GM18508 (cell line): ENCODE data around the gene NFKBIE.
"Not testable (repeated sequence)": the region's sequence is repeated elsewhere in the genome, so short reads cannot be mapped to it uniquely, and the experiment has no call there.

Experiments
- ATAC-seq: cut with Tn5 transposase; IDR thresholded peaks from one replicate; pipeline ENCODE4 v1.9.1; 2021; ENCODE audit warnings: moderate number of reproducible peaks; ENCODE audit not compliant: insufficient read depth, unreplicated experiment

Gene NFKBIE

GRCh38 chr6:44247338-44248302 lies 17.7 kb downstream of the NFKBIE start:
- no peak for ATAC-seq

- ATAC-seq, result peak; percentile 73
Measured at GRCh38 chr6:44246663-44247337, 18.6 kb downstream of the NFKBIE start, which contains the start of gene HSP90AB1. Gene HSP90AB1, plus strand, starts transcription at chr6:44247101. Its CDS starts 1,529 bp downstream, at chr6:44248630.

GRCh38 chr6:44245912-44246662 lies 19.3 kb downstream of the NFKBIE start:
- peak; percentile 30 for ATAC-seq

- ATAC-seq, result no peak
Measured at GRCh38 chr6:44245391-44245911, 19.9 kb downstream of the NFKBIE start.

DNA sequence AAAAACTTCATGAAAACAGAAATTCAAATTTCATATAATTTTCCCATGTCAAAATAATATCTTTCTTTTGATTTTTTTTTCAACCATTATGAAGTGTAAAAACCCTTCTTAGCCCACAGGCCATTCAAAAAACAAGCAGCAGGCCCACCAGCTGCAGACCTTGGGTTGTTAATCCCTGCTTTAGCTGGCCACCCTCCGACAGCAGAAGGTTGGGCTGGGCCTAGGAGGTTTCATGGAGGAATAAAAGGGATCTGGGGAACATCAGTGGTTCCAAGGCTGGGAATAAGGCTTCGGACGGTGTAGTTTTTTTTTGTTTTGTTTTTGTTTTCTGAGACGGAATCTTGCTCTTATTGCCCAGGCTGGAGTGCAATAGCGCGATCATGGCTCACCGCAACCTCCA lies 22.0 kb downstream of the NFKBIE start:
- no peak for ATAC-seq

- no peak for ATAC-seq
Measured at GRCh38 chr6:44238687-44239350, 26.5 kb downstream of the NFKBIE start.

GRCh38 chr6:44237813-44238433 lies 27.4 kb downstream of the NFKBIE start:
- no peak for ATAC-seq

DNA sequence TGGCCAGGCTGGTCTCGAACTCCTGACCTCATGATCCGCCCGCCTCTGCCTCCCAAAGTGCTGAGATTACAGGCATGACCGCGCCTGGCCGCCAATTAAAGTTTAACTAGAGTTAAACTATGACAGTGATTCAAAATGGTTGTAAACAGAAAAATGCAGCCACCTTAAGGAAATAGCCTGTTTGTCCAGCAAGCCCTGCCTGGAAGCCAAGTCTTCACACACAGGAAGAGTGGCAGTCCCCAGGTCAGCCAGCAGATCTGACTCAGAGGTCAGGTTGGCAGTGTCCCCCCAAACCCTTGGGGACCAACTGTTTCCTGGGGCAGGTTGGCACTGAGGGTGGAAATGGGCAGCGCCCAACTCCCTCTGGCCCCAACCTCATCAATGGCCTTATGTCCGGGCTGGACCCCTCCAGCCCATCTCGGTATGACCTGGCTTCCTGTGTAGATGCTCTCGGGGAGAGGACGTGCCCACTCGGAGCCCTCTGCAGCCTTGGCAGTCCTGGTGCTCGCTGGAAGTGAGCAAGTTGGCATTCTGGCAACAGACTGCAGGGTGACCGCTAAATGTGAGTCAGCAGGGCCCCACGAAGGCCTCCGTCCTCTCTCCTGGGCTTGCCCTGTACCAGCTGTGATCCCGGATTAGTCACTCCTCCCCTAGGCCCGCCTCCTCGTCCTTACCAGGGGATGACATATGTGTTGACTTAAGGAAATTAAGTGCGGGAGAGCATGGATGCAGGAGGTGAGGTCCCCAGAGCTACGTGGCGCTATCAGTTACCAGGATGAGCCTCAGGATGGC lies 28.1 kb downstream of the NFKBIE start:
- no peak for ATAC-seq

GRCh38 chr6:44235891-44236516 lies 29.3 kb downstream of the NFKBIE start:
- ATAC-seq, result no peak

DNA sequence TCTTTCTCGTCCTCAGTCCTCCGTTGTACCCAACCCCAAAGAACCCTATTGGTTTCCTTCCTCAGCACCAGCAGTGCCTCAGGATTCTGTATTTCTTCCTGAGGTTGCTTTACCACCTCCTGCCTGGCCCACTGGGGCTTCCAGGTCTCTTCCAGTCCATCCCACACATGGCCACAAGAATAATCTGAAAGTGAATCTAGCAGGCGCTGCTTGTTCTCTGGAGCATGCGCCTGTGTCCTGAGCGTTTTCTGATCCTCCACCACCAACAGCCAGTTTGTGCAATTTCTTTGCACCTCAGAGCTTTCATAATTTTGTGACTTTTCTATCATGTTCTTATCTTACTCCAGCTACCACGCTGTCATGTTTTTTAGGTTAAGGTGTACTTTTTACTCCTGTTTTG lies 30.1 kb downstream of the NFKBIE start:
- ATAC-seq, result no peak

DNA sequence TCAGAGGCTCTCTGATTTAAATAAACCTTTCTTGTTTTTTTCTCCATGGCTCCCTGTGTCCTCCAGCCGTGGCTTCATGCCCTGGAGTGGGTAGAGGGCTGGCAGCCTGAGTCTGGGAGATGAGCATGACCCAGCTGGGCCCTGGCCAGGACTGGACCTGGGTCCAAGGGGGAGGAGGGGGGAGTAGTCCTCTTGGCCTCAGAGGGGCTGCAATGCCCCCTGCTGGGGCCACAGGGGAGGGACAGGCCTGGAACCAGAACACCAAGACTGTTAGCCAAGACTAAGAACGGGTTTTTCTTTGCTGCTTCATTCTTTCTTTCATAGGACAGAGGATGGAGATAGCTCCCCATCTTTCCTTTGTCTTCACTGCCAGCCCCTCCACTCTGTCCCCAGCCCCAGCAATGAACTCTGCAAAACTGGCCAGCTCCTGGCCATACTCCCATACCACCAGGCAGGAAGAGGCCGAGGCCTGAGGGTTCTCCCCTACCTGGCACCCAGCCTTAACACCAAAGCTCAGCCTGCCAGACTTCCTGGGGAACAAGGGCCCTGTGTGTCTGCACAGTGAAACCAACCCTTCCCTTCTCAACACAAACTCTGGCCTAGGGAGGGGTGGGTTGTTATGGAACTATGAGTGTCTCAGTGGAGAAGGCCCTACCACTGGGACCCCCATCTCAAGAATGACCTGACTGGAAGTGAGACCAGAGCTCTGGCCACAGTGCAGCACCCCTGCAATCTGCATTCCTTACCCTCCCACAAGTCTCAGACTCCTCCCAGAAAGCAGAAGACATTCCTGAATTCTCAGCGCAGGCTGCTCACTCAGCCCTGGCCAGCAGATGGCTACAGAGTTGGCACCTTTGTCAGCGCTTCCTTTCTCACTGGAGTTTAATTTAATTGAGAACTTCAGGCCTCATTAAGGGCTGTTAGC lies 31.0 kb downstream of the NFKBIE start:
- ATAC-seq, result no peak

DNA sequence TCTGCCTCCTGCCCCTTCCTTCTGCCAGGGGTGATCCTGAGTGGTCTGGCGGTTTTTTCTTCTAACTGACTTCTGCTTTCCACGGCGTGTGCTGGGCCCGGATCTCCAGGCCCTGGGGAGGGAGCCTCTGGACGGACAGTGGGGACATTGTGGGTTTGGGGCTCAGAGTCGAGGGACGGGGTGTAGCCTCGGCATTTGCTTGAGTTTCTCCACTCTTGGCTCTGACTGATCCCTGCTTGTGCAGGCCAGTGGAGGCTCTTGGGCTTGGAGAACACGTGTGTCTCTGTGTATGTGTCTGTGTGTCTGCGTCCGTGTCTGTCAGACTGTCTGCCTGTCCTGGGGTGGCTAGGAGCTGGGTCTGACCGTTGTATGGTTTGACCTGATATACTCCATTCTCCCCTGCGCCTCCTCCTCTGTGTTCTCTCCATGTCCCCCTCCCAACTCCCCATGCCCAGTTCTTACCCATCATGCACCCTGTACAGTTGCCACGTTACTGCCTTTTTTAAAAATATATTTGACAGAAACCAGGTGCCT lies 31.7 kb downstream of the NFKBIE start:
- ATAC-seq, result no peak

DNA sequence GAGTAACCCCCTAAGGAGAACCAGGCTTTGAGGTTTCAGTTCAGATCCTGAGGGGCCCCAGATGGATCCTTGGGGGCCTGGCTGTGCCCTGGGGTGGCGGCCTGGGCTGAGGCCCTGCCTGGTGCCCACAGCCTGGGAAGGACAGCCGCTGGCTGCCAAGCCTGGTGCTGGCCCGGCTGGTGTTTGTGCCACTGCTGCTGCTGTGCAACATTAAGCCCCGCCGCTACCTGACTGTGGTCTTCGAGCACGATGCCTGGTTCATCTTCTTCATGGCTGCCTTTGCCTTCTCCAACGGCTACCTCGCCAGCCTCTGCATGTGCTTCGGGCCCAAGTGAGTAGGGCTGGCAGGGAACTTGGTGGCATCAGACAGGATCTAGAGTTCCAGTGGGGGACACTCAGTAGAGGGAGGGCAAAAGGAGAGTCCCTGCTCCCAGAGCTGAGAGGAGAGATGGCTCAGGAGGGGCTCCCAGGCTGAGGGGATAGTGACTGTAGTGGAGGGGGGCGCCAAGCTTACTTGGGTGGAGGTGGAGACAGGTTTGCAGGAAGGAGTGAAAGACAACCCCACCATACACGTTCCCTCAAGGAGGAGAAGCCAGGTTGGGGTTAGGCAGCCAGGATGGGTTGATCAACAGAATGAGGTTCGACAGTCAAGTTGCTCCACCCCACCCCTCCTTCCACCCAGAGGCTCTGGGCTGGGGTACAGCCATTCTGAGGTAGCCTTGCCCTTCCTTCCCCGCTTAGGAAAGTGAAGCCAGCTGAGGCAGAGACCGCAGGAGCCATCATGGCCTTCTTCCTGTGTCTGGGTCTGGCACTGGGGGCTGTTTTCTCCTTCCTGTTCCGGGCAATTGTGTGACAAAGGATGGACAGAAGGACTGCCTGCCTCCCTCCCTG lies 32.4 kb downstream of the NFKBIE start:
- ATAC-seq, result no peak

- not testable (repeated sequence) for ATAC-seq
Measured at GRCh38 chr6:44231426-44231825, 33.9 kb downstream of the NFKBIE start.

- ATAC-seq, result no peak
Measured at GRCh38 chr6:44230034-44230675, 35.2 kb downstream of the NFKBIE start.
